ENCODE results near the gene TRIM5.

GRCh38 chr11:5698281-5698680 lies 13.4 kb upstream of the TRIM5 start:
- TF ChIP-seq EZH2 (IDR thresholded peaks at IDR 0.05; ENCODE audit: insufficient read depth, poor library complexity, severe bottlenecking) (no peak), EZH2phosphoT487 (IDR thresholded peaks at IDR 0.05; ENCODE audit: insufficient read depth, low read depth) (no peak)
